ENCODE data around the gene ALKBH5.

ALKBH5 gene

DNA sequence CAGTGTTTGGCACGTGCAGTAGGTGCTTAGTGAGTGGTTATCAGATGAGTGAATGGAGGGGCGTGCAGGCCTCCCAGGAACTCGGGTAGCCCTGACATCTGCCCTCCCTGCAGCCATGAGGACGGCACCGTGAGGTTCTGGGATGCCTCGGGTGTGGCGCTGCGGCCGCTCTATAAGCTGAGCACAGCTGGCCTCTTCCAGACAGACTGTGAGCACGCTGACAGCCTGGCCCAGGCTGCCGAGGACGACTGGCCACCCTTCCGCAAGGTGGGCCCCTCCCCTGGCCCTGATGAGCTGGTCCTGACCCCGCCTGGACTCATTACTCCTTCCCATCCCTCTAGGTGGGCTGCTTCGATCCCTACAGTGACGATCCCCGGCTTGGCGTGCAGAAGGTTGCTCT is 52.9 kb downstream of the ALKBH5 start:
- H3K27ac ChIP-seq, result peak overlapping the region; percentile 88
- DNase-seq (ENCODE audit: low read depth, low spot score), result no peak

DNA sequence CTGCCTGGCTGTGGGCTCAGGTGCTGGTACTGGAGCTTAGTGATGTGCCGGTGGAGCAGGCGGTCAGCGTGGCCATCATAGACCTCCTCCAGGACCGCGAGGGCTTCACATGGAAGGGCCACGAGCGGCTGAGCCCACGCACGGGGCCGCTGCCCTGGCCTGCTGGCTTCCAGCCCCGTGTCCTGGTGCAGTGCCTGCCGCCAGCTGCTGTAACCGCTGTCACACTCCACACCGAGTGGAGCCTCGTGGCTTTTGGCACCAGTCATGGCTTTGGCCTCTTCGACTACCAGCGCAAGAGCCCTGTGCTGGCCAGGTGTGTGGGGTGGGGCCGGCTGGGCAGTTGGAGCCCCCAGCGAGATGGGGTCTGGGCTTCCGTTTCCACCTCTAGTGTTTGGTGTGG is 53.8 kb downstream of the ALKBH5 start:
- no peak for DNase-seq (ENCODE audit: low read depth, low spot score)
- H3K27ac ChIP-seq, result no peak overlapping the region

DNA sequence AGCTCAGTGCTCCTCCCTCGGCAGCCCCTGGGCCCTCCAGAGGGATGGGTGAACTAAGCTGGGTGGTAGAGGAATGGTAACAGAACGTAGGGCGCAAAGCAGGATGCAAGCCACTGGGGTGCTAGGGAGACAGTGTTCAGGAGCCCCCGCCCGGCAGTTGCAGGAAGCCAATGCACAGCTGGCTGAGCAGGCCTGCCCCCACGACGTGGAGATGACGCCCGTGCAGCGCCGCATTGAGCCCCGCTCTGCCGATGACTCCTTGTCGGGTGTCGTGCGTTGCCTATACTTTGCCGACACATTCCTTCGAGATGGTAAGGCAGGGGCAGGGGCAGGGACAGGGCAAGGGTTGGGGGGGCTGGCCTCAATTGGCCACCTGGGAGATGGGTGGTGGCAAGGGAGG is 54.7 kb downstream of the ALKBH5 start:
- DNase-seq (ENCODE audit: low read depth, low spot score), result no peak
- no peak overlapping the region for H3K27ac ChIP-seq

DNA sequence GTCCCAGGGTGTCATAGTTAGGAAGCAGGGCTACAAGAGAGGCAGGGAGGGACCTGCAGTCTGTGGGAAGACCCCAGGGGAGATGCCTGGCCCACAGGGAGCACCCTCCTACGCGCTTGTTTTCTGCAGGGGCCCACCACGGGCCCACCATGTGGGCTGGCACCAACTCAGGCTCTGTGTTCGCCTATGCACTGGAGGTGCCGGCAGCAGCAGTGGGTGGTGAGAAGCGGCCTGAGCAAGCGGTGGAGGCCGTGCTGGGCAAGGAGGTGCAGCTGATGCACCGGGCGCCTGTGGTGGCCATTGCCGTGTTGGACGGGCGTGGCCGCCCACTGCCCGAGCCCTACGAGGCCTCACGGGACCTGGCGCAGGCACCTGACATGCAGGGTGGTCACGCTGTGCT is 56.8 kb downstream of the ALKBH5 start:
- no peak overlapping the region for H3K27ac ChIP-seq
- DNase-seq (ENCODE audit: low read depth, low spot score), result no peak

DNA sequence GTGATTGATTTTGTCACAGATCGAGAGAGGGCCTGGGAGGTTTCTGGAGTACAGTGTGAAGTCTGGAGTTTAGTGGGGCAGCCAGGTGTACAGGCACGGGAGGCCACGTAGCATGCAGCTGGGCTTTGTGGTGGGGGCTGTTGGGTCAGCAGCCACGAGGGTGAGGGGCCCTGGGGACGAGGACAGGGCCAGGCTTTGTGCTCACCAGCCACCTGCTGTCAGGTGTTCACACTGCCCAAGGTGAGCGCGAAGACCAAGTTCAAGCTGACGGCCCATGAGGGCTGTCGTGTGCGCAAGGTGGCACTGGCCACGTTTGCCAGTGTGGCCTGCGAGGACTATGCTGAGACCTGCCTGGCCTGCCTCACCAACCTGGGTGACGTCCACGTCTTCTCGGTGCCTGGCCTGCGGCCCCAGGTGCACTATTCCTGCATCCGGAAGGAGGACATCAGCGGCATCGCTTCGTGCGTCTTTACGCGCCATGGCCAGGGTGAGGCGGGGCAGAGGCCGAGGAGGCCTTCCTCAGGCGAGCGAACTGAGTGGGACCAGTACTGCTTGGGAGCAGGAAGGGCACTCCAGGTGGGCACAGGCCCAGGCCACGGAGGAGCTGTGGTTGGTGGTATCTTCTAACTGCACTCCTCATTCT is 57.7 kb downstream of the ALKBH5 start:
- no peak for DNase-seq (ENCODE audit: low read depth, low spot score)
- no peak overlapping the region for H3K27ac ChIP-seq

DNA sequence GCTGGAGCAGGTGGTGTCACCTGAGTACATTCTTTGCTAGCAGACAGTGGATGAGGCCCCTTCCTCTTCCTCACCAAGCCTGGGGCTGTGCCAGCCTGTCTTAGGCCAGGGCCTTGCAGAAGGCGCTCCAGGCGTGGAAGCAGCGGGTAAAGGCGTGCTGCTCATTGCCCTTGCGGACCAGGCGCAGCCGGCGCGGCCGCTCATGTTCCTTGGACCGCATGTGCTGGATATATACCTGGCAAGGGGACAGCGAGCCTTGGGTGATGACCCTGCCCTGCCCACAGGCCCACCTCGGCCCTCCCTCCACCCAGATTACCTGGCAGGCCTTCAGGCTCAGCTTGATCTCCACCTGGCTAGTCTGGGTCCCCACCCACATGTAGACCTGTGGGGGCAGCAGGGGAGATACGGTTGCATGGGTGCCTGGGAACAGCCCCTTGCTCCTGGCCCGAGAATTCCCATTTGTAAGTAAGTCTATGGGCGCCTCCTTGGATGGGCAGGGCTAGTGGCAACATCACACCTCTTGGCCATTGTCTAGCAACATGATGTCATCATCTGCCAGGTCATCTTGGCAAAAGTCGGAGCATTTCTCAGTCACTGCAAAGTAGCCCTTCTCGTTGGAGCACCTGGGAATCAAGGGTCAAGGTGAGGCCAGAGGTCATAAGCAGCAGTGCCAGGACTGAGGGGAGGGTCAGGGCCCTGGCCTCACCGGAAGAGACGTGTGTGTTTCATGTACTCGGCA is 61.6 kb downstream of the ALKBH5 start:
- no peak for DNase-seq (ENCODE audit: low read depth, low spot score)
- H3K27ac ChIP-seq, result no peak overlapping the region

DNA sequence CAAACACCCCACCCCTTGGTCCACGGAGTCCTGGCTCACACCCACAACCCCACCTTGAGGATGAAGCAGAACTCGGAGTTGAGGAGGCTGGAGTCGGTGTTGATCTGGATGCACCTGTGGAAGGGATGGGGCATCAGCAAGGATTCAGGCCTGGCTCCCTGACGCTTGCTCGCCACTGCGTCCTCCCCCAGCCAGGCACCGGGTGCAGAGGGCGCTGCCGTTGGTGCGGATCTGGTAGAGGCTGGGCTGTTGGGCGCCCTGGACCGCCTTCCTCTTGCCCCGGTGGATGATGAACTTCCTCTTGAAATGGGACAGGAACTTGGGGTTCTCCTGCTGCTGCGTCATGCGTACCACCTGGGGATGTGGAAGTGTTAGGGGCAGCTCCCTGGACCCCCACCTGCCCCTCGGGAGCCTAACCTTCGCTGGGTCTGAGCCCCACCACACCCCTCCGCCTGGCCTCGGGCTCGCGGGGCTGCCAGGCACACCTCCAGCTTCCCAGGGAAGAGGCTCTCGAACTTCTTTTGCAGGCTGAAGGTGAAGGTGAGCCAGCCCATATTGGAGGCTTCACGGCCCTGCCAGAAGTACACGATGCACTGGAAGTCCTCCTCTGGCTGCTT is 62.6 kb downstream of the ALKBH5 start:
- H3K27ac ChIP-seq, result peak overlapping the region; percentile 53
- DNase-seq (ENCODE audit: low read depth, low spot score), result no peak

DNA sequence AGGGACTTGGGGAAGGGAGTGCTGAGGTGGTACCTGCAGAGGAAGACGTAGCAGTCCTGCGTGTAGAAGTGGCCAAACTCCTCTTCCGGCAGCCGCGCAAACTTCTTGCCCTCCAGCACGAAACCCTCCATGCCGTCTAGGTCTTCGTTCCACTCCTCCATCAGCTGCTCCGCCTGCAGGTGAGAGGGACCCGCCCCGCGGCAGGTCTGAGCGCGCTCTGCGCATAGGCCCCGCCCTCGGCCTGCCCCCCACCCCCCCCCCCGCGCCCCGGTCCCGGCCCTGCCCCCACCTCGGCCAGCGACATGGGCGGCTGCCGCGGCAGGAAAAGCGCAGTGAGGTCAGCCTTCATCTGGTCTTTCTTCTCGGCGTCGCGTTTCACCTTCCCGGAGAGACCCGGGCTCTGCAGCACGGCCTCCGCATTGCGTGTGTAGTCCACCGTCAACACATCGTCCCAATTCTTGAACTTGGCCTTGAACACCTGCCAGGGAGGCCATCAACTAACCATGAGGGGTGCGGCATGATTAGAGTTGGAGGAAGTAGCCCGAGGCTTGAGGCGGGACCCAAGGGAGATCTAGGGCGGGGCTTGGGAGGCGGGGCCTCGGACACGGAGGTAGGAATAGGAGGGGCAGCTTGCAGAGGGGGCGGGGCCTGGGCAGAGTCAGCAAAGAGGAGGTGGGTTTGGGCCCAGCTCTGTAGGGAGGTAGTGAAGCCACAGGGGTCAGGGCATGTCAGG is 63.4 kb downstream of the ALKBH5 start:
- DNase-seq (ENCODE audit: low read depth, low spot score), result peak; percentile 66
- peak overlapping the region; percentile 53 for H3K27ac ChIP-seq

DNA sequence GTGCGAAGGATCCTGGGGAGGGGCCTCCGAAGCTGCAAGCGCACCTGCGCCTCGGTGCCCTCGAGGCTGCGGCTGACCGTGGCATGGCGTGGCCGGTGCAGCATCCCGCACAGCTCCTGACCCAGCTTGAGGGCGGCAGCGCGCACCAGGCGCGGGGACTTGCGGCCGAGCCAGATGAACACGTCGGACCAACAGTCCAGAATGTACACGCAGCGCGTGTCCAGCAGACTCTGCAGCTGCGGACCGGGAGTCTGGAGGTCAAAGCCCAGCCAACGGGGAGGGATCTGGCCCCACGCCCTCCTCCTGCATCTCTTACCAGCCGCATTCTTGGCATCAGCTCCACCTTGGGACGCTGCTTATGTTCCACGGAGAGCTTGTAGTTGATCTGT is 64.0 kb downstream of the ALKBH5 start:
- no peak for DNase-seq (ENCODE audit: low read depth, low spot score)
- H3K27ac ChIP-seq, result peak overlapping the region; percentile 53

DNA sequence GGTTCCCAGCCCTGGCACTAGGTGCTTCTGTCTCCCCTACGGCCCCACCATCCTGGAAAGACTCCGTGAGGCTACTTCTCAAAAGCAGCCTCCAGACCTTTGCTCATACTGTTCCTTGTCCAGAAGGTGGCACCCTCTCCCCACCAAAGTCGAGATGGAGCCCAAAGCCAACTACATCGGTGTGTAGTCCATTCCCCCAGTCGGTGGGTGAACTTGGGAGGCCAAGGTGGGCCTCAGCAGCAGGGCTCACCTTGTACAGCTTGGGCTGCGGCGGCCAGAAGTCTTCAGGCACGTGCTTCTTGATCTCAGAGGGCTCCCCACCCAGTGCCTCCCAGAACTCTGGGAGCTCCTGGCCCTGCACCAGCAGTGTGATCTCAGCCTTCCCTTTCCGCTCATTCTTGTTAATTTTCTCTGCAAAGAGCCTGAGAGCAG is 64.7 kb downstream of the ALKBH5 start:
- H3K27ac ChIP-seq, result peak overlapping the region; percentile 14

DNA sequence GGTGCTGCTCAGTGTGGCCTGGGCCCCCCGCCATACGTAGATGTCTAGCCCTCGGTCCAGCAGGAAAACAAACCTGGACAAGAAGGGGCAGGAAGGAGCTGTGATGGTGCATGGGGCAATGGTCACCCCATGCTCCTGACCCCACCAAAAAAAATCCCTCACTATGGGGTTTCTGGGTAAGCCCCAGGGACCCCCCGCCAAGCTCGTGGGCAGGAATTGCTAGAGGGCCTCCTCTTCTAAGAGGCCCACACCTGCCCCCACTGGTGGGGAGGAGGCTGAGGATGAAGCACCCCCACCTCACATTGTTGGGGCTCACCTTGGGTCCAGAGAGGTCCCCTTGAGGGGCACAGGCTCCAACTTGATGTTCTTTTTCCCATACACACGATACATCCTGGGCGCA is 65.2 kb downstream of the ALKBH5 start:
- no peak for DNase-seq (ENCODE audit: low read depth, low spot score)
- peak overlapping the region; percentile 14 for H3K27ac ChIP-seq

More for the DNA sequence above, 64.7 kb downstream of the ALKBH5 start:
- DNase-seq (ENCODE audit: low read depth, low spot score), result no peak

DNA sequence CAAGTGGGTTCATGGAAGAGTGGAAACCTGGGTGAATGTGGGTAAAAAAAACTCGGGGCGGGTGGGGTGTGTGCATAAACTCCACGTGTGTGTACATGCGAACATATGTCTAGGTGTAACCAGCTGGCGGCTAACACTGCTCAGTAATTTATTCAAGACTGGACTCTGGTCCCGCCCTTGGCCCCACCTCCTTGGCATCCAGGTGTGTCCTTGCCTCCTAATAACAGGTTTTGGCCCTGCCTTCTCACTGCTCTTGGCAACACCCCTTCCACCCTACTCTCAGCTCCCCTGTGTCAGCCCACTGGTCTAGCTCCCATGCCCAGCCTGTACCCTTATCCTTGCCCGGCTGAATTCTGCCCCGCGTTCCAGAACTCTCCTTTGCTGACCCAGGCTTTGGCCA is 66.6 kb downstream of the ALKBH5 start:
- no peak for DNase-seq (ENCODE audit: low read depth, low spot score)
- H3K27ac ChIP-seq, result no peak overlapping the region

DNA sequence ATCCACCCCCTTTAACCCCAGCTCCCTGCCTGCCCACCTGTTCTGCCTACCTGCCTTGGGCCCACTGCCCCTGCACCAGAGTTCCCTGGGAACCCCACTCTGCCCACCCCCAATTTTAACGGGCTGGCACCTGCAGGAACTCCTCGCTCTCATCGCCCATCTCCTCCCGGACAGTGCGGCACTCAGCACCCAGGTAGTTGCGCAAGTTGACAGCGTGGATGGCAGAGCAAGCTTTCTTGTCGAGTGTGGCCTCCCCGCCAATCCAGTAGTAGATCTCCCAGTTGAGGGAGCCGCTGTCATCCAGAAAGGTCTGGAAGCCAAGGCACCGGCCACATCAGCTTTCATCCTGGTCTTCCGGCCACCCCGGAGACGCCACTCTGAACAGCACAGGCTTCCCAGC is 67.1 kb downstream of the ALKBH5 start:
- DNase-seq (ENCODE audit: low read depth, low spot score), result no peak
- H3K27ac ChIP-seq, result no peak overlapping the region

DNA sequence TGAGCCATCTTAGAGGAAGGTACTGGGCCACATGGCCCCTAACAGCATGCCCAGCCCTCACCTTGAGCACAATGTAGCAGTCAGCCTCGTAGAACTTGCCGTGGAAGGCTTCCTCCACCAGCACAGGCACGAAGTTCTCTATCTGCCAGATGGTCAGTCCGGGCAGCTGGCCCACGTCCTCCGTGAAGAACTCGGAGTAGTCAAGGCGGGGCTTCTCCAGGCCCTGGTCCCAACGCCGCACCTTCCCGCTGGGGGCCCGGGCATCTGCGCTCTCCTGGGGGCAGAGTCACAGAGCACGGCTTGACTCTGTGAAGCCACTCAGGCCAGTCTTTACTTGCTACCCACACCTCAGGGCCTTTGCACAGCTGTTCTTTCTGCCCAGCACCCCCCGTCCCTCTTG is 67.6 kb downstream of the ALKBH5 start:
- no peak for DNase-seq (ENCODE audit: low read depth, low spot score)

DNA sequence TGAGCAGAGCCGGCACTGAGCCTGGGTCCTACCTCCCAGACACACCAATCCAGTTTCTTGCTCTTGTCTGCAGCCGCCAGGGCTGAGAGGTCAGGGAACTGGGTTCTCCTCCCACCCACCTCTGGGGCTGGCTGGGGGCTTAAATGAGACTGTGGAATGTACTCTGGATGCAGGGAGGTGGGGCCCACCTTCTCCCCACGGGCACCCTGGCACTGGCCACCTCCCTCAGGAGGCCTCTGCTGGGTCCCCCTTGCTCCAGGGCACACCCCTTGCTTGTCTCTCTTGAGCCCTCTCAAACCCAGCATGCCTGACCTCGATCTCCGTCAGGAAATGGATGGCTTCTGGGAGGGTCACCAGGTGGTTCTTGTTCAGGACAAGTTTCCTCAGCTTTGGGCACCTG is 68.5 kb downstream of the ALKBH5 start:
- no peak overlapping the region for H3K27ac ChIP-seq
- DNase-seq (ENCODE audit: low read depth, low spot score), result no peak

More for the DNA sequence above, 67.6 kb downstream of the ALKBH5 start:
- H3K27ac ChIP-seq, result no peak overlapping the region

DNA sequence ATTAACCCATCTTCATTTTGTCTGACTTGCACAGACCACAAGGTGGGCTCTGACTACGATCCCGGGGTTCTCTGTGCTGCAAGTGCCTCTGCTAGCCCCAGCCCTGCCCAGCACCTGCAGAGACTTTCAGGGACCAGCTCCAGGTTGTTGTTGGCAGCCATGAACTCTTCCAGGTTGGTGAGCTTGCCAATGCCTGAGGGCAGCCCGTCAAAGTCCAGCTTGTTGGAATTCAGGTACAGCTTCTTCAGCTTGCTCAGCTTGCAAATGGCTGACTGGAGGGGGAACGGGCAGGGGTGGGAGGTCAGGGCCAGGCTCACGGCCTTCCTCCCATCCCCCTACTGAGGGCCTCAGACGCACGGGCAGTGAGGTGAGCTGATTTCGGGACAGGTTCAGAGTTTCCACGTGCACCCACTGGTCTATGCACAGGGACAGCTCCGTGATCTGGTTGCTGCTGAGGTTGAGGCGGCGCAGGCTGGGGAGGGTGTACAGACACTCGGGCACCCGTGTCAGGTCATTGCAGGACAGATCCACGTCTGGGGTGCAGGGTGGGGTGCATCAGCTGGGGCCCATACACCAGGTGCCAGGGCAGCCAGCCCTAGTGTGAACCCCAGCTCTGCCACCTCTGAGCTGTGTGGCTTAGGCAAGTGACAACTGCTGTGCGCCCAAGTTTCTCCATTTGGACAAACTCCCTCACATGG is 69.7 kb downstream of the ALKBH5 start:
- H3K27ac ChIP-seq, result no peak overlapping the region
- DNase-seq (ENCODE audit: low read depth, low spot score), result no peak

DNA sequence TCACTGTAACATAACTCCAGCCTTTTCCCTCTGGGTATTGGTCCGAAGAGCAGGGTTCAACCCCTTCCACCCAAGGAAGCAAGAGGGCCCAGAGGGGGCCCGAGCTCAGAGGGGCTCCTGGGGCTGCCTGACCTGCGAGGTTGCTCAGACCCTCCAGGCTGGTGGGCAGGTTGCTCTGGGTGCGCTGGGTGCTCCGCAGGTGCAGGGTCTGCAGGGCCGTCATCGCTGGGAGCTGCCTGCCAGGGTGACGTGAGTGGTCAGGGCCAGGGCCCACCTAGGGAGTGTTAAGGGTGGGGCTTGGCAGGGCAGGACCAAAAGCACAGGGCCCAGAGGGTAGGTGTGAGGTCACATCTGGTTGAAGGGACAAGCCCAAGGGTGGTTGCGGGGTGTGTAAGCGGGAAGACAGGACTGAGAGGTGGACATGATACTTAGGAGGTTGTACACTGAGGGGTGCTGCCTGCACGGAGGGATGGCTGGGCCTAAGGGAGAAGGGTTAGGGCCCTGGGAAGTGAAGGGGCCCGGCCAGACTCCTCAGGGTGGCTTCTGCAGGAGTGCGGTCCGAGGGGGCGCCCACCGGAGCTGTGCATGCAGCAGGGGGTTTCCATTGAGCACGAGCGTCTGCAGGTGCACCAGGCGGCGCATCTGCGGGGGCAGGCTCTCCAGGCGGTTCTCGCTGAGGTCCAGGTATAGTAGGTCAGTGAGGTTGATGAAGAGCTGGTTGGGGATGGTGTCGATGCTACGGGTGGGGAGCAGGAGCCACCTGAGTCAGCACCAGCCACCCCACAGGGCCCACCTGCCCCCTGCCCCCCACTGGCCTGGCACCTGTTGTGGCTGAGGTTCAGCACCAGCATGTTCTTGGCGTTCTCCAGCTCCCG is 70.6 kb downstream of the ALKBH5 start:
- no peak overlapping the region for H3K27ac ChIP-seq
- no peak for DNase-seq (ENCODE audit: low read depth, low spot score)

DNA sequence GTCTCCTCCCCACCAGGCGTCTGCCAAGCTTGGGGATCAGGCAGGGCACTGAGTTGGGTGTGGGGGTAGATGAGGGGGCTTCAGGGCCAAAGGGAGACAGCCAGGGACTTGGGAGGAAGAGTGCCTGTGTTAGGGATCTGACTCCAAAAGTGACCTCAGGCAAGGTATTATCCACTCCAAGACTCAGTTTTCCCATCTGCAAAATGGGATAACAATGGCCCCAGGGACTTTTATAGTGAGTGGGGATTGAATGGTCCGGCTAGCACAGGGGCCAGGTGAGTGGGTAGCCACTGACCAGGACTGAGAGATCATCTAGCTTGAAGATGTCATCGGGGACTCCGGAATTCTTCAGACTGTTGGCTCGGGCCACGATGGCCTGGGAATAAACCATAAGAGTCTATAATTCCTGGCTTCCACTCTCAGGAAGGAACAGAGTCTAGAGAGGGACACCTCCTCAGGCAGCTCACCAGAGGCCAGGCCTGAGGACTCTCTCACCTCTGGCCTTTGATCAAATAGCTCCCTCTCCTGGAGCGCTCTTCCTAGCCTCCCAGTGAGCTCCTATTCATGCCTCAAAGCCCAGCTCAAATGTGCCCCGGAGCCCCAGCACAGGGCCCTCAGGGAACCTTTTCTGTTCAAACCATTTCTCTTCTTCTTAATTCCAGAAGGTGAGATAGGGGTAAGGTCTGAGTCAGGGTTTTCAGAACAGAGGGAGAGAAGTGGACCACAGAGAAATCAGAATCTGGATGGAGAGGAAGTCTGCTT is 71.4 kb downstream of the ALKBH5 start:
- no peak overlapping the region for H3K27ac ChIP-seq
- no peak for DNase-seq (ENCODE audit: low read depth, low spot score)

DNA sequence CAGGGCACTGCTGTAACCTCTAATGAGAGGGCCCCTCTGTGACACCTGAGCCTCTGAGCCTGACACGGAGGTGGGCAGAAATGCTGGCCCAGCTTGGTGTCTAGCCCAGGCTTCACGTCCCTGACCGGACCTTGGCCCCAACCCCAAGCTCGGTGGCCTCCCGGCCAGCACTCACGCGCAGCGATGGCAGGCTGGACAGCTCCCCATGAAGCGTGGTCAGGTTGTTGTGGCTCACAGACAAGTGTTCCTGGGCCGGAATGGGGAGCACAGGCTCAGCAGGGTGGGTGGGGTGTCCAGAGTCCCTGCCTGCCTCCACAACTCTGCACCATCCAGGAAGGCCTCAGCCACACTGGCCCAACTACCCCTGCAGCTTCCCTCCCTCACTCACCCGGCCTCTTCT is 72.7 kb downstream of the ALKBH5 start:
- no peak for DNase-seq (ENCODE audit: low read depth, low spot score)
- H3K27ac ChIP-seq, result peak overlapping the region; percentile 99

Measured in epithelial cell of prostate (primary cell).